K562 (cell line): Measurements from ENCODE around the gene GAP43.

Experiments used
- AFF1 ChIP-seq, 2 experiments: fragments of 450-650 bp; IDR thresholded peaks; 2 replicates each; pipeline ENCODE4 v1.6.1; 2018; ENCODE audit warnings: mild to moderate bottlenecking in 2 of 2, low read depth in 1 of 2; ENCODE audit not compliant: partially characterized antibody in 2 of 2
- CTCF ChIP-seq, 3 experiments: IDR thresholded peaks in 2 of 3; conservative IDR thresholded peaks in 1 of 3; 2 replicates each; pipeline ENCODE4 v1.5.1; 2011 to 2012; ENCODE audit warnings: low read length in 3 of 3, mild to moderate bottlenecking in 3 of 3, control low read depth in 2 of 3, improper control_type of control experiment in 1 of 3, inconsistent platforms in 1 of 3, low read depth in 1 of 3, mixed read lengths in 1 of 3, moderate library complexity in 1 of 3; ENCODE audit not compliant: insufficient read depth in 2 of 3
- E2F1 ChIP-seq: sonication (generic); formaldehyde crosslinking; IDR thresholded peaks from 2 replicates; pipeline ENCODE4 v1.8.1; 2023; ENCODE audit warnings: mild to moderate bottlenecking, missing genetic modification reagents, moderate library complexity
- MAX ChIP-seq: sonication (generic); formaldehyde crosslinking; IDR thresholded peaks from 2 replicates; pipeline ENCODE4 v1.9.0; 2022; ENCODE audit warnings: mild to moderate bottlenecking, missing genetic modification reagents
- MEIS2 ChIP-seq: fragments of 450-650 bp; IDR thresholded peaks from 2 replicates; pipeline ENCODE4 v1.6.1; 2014; ENCODE audit warnings: mild to moderate bottlenecking; ENCODE audit not compliant: partially characterized antibody
- NR1H2 ChIP-seq: sonication (generic); formaldehyde crosslinking; IDR thresholded peaks from 2 replicates; pipeline ENCODE4 v1.4.0; 2020; ENCODE audit warnings: mild to moderate bottlenecking, missing genetic modification reagents
- POLR2A ChIP-seq: fragments of 450-650 bp; conservative IDR thresholded peaks from 2 replicates; pipeline ENCODE4 v1.6.1; 2016
- POLR2G ChIP-seq: fragments of 200-400 bp; formaldehyde crosslinking; IDR thresholded peaks from 2 replicates; pipeline ENCODE4 v1.6.1; 2017; ENCODE audit warnings: low read depth, mild to moderate bottlenecking, antibody characterized with exemption, low read length, moderate library complexity
- SIN3B ChIP-seq: fragments of 450-650 bp; IDR thresholded peaks from 2 replicates; pipeline ENCODE4 v1.6.1; 2017; ENCODE audit warnings: low read depth, mild to moderate bottlenecking, moderate library complexity

GRCh38 chr3:115713284-115713683 lies 90.0 kb downstream of the GAP43 start:
- TF ChIP-seq SIN3B = no peak
- no peak for TF ChIP-seq CTCF (IDR thresholded peaks at IDR 0.05 in 2 of 3, conservative IDR thresholded peaks at IDR 0.05 in 1 of 3; ENCODE audit: insufficient read depth in 2 of 3, low read depth in 1 of 3, low read length in 3 of 3)
- no peak for TF ChIP-seq E2F1 (CRISPR knock-in tag)
- TF ChIP-seq MEIS2 = no peak
- TF ChIP-seq MAX (CRISPR knock-in tag) = no peak
- TF ChIP-seq POLR2A = no peak
- no peak for TF ChIP-seq NR1H2
- no peak for TF ChIP-seq AFF1 (IDR thresholded peaks at IDR 0.05; ENCODE audit: low read depth in 1 of 2, partially characterized antibody in 2 of 2)
- TF ChIP-seq POLR2G = no peak
